Measurements from ENCODE around the gene EXOC4. TPM values are rescaled to one million over a fixed set of nuclear protein-coding genes. Genes with fewer than 3 reads are reported as not detected.

EXOC4 gene
- total and polyA plus RNA-seq, 2 donors from 2014 or later, result 22.8 to 78.7 TPM

DNA sequence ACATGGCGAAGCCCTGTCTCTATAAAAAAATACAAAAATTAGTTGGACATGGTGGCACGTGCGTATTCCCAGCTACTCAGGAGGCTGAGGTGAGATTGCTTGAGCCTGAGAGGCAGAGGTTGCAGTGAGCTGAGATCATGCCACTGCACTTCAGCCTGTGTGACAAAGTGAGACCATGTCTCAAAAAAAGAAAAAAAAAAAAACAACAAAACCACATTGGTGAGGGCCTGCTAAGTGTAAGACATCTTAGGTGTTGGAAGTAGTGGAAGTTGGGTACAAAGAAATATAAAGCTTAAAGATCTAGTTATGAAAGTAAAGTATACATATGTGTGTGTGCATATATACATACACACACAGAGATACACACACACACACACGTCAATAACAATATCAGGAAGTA lies 228.0 kb downstream of the EXOC4 start:
- H3K9me3 ChIP-seq (ENCODE audit: control insufficient read depth in 2 of 3, insufficient read depth in 1 of 3, low read length in 3 of 3), result no peaks in the 10 kb centered on the region
- TF ChIP-seq, protein P1, sequence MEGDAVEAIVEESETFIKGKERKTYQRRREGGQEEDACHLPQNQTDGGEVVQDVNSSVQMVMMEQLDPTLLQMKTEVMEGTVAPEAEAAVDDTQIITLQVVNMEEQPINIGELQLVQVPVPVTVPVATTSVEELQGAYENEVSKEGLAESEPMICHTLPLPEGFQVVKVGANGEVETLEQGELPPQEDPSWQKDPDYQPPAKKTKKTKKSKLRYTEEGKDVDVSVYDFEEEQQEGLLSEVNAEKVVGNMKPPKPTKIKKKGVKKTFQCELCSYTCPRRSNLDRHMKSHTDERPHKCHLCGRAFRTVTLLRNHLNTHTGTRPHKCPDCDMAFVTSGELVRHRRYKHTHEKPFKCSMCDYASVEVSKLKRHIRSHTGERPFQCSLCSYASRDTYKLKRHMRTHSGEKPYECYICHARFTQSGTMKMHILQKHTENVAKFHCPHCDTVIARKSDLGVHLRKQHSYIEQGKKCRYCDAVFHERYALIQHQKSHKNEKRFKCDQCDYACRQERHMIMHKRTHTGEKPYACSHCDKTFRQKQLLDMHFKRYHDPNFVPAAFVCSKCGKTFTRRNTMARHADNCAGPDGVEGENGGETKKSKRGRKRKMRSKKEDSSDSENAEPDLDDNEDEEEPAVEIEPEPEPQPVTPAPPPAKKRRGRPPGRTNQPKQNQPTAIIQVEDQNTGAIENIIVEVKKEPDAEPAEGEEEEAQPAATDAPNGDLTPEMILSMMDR (IDR thresholded peaks at IDR 0.05; ENCODE audit: borderline replicate concordance, extremely low read depth, insufficient read depth), result no peak
- H3K4me3 ChIP-seq (ENCODE audit: low read length in 3 of 3), result no peak overlapping the region
- no peak overlapping the region for H3K9ac ChIP-seq (ENCODE audit: low read length in 3 of 3)
- H3K27me3 ChIP-seq (ENCODE audit: control insufficient read depth, insufficient read depth, low read length), result no peaks in the 10 kb centered on the region
- no peaks in the 10 kb centered on the region for H3K4me1 ChIP-seq (ENCODE audit: control insufficient read depth in 2 of 3, insufficient read depth in 2 of 3, low read depth in 1 of 3, low read length in 3 of 3)
- FAIRE-seq (no peak), DNase-seq (no peak)
- intact Hi-C loops (cut with DNase I), result no loop called here
- peaks cover 0 to 6% (median 0%) of the 10 kb centered on the region in 3 donors for H3K36me3 ChIP-seq (ENCODE audit: control insufficient read depth in 2 of 3, insufficient read depth in 3 of 3, low read length in 3 of 3)
- H3K27ac ChIP-seq (ENCODE audit: low read depth in 2 of 2, low read length in 2 of 2), result no peak overlapping the region

DNA sequence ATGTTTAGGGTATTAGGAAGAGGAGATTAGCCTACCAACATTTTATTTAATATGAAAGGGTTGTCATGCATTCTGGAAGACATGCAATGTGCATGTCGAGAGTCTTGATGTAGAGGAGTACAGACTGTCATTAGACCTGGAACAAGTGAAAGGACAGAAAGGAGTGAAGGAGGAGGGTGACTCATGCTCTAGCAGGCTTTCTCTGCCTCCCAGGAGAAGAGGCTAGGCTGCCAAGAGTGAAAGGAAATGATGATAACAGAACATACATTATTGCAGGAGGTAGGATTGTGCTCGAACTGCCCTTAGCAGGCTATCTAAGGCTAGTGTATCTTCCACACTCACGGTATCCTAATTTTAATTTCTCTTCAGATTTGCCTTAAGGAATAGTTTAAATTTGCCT lies 228.8 kb downstream of the EXOC4 start:
- intact Hi-C loops (cut with DNase I), result no loop called here
- Histone ChIP-seq H3K36me3 (ENCODE audit: control insufficient read depth in 2 of 3, insufficient read depth in 3 of 3, low read length in 3 of 3) (peaks cover 0 to 6% (median 0%) of the 10 kb centered on the region in 3 donors), H3K27me3 (ENCODE audit: control insufficient read depth, insufficient read depth, low read length) (no peaks in the 10 kb centered on the region), H3K9me3 (ENCODE audit: control insufficient read depth in 2 of 3, insufficient read depth in 1 of 3, low read length in 3 of 3) (no peaks in the 10 kb centered on the region), H3K4me1 (ENCODE audit: control insufficient read depth in 2 of 3, insufficient read depth in 2 of 3, low read depth in 1 of 3, low read length in 3 of 3) (no peaks in the 10 kb centered on the region), H3K27ac (ENCODE audit: low read depth in 2 of 2, low read length in 2 of 2) (no peak overlapping the region), H3K9ac (ENCODE audit: low read length in 3 of 3) (no peak overlapping the region), H3K4me3 (ENCODE audit: low read length in 3 of 3) (no peak overlapping the region)
- no peak for DNase-seq
- no peak for FAIRE-seq
- TF ChIP-seq, protein P1 (IDR thresholded peaks at IDR 0.05; ENCODE audit: borderline replicate concordance, extremely low read depth, insufficient read depth), result no peak

DNA sequence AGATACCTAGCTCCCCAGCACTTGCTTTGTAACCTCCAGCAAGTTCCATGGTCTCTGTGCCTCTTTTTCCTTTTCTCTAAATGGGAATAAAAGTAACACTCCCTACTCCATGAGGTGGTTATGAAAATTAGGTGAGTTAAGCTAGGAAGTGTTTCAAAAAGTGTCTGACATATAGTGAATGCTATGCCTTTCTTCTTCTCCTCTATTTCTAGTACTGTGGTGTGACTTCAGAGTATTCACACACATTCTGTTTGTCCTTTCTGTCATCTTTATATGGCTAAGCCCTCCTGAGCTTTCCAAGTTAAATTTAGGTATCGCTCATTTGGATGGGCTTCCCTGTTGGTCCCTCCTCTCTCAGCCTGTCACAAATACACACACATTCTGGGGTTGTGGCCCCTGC lies 229.7 kb downstream of the EXOC4 start:
- Histone ChIP-seq H3K4me3 (ENCODE audit: low read length in 3 of 3) (no peak overlapping the region), H3K9ac (ENCODE audit: low read length in 3 of 3) (no peak overlapping the region), H3K27me3 (ENCODE audit: control insufficient read depth, insufficient read depth, low read length) (no peaks in the 10 kb centered on the region), H3K27ac (ENCODE audit: low read depth in 2 of 2, low read length in 2 of 2) (no peak overlapping the region), H3K9me3 (ENCODE audit: control insufficient read depth in 2 of 3, insufficient read depth in 1 of 3, low read length in 3 of 3) (no peaks in the 10 kb centered on the region), H3K36me3 (ENCODE audit: control insufficient read depth in 2 of 3, insufficient read depth in 3 of 3, low read length in 3 of 3) (peaks cover 0 to 6% (median 0%) of the 10 kb centered on the region in 3 donors), H3K4me1 (ENCODE audit: control insufficient read depth in 2 of 3, insufficient read depth in 2 of 3, low read depth in 1 of 3, low read length in 3 of 3) (no peaks in the 10 kb centered on the region)
- TF ChIP-seq, protein P1 (IDR thresholded peaks at IDR 0.05; ENCODE audit: borderline replicate concordance, extremely low read depth, insufficient read depth), result no peak
- FAIRE-seq (no peak), DNase-seq (no peak)
- intact Hi-C loops (cut with DNase I), result no loop called here

- H3K9me3 ChIP-seq (ENCODE audit: control insufficient read depth in 2 of 3, insufficient read depth in 1 of 3, low read length in 3 of 3), result no peaks in the 10 kb centered on the region
- no peak for FAIRE-seq
- no peaks in the 10 kb centered on the region for H3K27me3 ChIP-seq (ENCODE audit: control insufficient read depth, insufficient read depth, low read length)
- no peak overlapping the region for H3K27ac ChIP-seq (ENCODE audit: low read depth in 2 of 2, low read length in 2 of 2)
- no peak overlapping the region for H3K4me3 ChIP-seq (ENCODE audit: low read length in 3 of 3)
- no peaks in the 10 kb centered on the region for H3K4me1 ChIP-seq (ENCODE audit: control insufficient read depth in 2 of 3, insufficient read depth in 2 of 3, low read depth in 1 of 3, low read length in 3 of 3)
- peaks cover 0 to 6% (median 0%) of the 10 kb centered on the region in 3 donors for H3K36me3 ChIP-seq (ENCODE audit: control insufficient read depth in 2 of 3, insufficient read depth in 3 of 3, low read length in 3 of 3)
- no peak for DNase-seq
- H3K9ac ChIP-seq (ENCODE audit: low read length in 3 of 3), result no peak overlapping the region
- TF ChIP-seq, protein P1 (IDR thresholded peaks at IDR 0.05; ENCODE audit: borderline replicate concordance, extremely low read depth, insufficient read depth), result no peak
- intact Hi-C loops (cut with DNase I), result no loop called here
Observed at GRCh38 chr7:133484086-133484485, 231.2 kb downstream of the EXOC4 start.

Measured in kidney (tissue), 14 donors.